GM19351 (cell line): ENCODE measurements around the gene MAN2C1.
"Not testable (repeated sequence)": the region's sequence is repeated elsewhere in the genome, so short reads cannot be mapped to it uniquely, and the experiment has no call there.

Experiments
- ATAC-seq: cut with Tn5 transposase; IDR thresholded peaks from one replicate; pipeline ENCODE4 v1.9.1; 2021; ENCODE audit warnings: mild to moderate bottlenecking, moderate library complexity; ENCODE audit not compliant: unreplicated experiment

MAN2C1 gene

GRCh38 chr15:75361361-75361988 lies 6.9 kb downstream of the MAN2C1 start:
- no peak for ATAC-seq

- ATAC-seq: no peak
These were observed 7.6 kb downstream of the MAN2C1 start for GRCh38 chr15:75360856-75361255.

- no peak for ATAC-seq
These were observed 8.0 kb downstream of the MAN2C1 start for GRCh38 chr15:75360391-75360790.

GRCh38 chr15:75359537-75360250 lies 8.7 kb downstream of the MAN2C1 start:
- ATAC-seq: no peak

GRCh38 chr15:75358771-75359536 lies 9.5 kb downstream of the MAN2C1 start:
- no peak for ATAC-seq

GRCh38 chr15:75357976-75358673 lies 10.3 kb downstream of the MAN2C1 start:
- no peak for ATAC-seq

- ATAC-seq: no peak
These were observed 11.9 kb downstream of the MAN2C1 start for GRCh38 chr15:75356517-75356916.

GRCh38 chr15:75356006-75356405 lies 12.4 kb downstream of the MAN2C1 start:
- ATAC-seq: no peak

GRCh38 chr15:75355369-75355768 lies 13.0 kb downstream of the MAN2C1 start:
- no peak for ATAC-seq

GRCh38 chr15:75354454-75354853 lies 14.0 kb downstream of the MAN2C1 start:
- ATAC-seq: no peak

GRCh38 chr15:75353604-75354003 lies 14.8 kb downstream of the MAN2C1 start:
- ATAC-seq: no peak

- ATAC-seq: no peak
These were observed 16.0 kb downstream of the MAN2C1 start for GRCh38 chr15:75352186-75353080.

GRCh38 chr15:75350601-75351361 lies 17.6 kb downstream of the MAN2C1 start:
- no peak for ATAC-seq

- ATAC-seq: peak; percentile 62
These were observed 18.4 kb downstream of the MAN2C1 start for GRCh38 chr15:75349851-75350588.

GRCh38 chr15:75349351-75349669 lies 19.1 kb downstream of the MAN2C1 start:
- ATAC-seq: not testable (repeated sequence)

GRCh38 chr15:75348562-75349350 lies 19.7 kb downstream of the MAN2C1 start:
- ATAC-seq: no peak

- no peak for ATAC-seq
These were observed 20.3 kb downstream of the MAN2C1 start for GRCh38 chr15:75348034-75348561.
